HL-60 (cell line): ENCODE measurements around the gene IFT25.

Experiments
- CTCF ChIP-seq: IDR thresholded peaks from one replicate; pipeline ENCODE4 v1.5.1; 2011; ENCODE audit warnings: low read length, control low read depth, inconsistent platforms; ENCODE audit not compliant: insufficient read depth
- GABPA ChIP-seq: IDR thresholded peaks from 2 replicates; pipeline ENCODE4 v1.6.1; 2012; ENCODE audit warnings: low read depth
- POLR2AphosphoS5 ChIP-seq: IDR thresholded peaks from 2 replicates; pipeline ENCODE4 v1.6.1; 2012; ENCODE audit warnings: low read depth
- REST ChIP-seq: IDR thresholded peaks from 2 replicates; pipeline ENCODE4 v1.6.1; 2012; ENCODE audit warnings: low read depth; ENCODE audit not compliant: insufficient replicate concordance

GRCh38 chr1:53956308-53957168, 11.0 kb upstream of the IFT25 start:
- TF ChIP-seq GABPA (no peak), CTCF (no peak), POLR2AphosphoS5 (no peak), REST (no peak)
